ENCODE measurements around the gene MAPK8IP2.

DNA sequence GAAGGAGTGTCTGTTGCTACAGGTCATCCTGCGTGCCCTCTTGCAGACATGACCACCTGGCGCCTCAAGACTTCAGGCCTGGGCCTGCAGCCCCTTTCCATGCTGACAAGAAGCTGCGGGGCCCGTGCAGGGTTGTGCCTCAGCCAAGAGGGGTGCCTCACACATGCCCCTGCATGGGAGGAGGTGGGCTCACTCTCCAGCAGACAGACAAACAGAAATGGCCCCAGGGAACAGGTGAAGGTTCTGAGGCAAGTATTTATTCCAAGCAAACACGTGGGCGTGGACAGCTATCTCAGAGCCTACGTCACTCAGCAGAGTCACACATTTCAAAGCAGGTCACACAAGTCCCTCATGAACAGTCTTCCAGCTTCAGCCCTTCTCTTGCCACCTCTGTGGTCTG, 32.0 kb upstream of the MAPK8IP2 start:
- TF ChIP-seq ZNF530 (tag by site-specific recombination; IDR thresholded peaks at IDR 0.05; ENCODE audit: low read depth) (no peak), KLF10 (tag by site-specific recombination; IDR thresholded peaks at IDR 0.05) (no peak), KLF7 (tag by site-specific recombination; IDR thresholded peaks at IDR 0.05; ENCODE audit: borderline replicate concordance) (no peak), ZNF24 (tag by site-specific recombination; IDR thresholded peaks at IDR 0.05) (no peak)
- TF ChIP-seq, protein P1, sequence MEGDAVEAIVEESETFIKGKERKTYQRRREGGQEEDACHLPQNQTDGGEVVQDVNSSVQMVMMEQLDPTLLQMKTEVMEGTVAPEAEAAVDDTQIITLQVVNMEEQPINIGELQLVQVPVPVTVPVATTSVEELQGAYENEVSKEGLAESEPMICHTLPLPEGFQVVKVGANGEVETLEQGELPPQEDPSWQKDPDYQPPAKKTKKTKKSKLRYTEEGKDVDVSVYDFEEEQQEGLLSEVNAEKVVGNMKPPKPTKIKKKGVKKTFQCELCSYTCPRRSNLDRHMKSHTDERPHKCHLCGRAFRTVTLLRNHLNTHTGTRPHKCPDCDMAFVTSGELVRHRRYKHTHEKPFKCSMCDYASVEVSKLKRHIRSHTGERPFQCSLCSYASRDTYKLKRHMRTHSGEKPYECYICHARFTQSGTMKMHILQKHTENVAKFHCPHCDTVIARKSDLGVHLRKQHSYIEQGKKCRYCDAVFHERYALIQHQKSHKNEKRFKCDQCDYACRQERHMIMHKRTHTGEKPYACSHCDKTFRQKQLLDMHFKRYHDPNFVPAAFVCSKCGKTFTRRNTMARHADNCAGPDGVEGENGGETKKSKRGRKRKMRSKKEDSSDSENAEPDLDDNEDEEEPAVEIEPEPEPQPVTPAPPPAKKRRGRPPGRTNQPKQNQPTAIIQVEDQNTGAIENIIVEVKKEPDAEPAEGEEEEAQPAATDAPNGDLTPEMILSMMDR (tag by site-specific recombination; IDR thresholded peaks at IDR 0.05), result no peak
